HG02763 (cell line): ENCODE data around the gene OGDHL.

Experiments used
- ATAC-seq: cut with Tn5 transposase; IDR thresholded peaks from one replicate; pipeline ENCODE4 v1.9.1; 2021; ENCODE audit warnings: mild to moderate bottlenecking, moderate library complexity; ENCODE audit not compliant: unreplicated experiment

OGDHL gene

DNA sequence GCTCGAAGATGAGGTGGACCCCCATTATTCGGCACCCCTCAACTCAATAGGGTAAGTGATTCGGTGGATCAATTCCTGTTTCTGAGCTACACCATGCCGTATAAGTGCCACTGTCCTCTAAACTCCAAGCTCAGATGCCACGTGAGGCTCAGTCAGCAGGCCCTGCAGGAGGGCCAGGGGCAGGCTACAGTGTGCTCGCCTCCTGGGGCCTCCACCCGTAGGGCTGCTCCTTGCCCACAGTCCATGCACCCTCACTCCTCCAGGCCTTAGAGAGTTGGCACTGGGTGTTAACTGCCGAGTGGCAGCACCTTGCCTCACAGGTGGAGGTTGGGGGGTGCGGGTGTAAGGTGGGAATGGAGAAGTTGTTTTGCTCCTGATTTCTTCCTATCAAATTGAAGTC lies 70.5 kb downstream of the OGDHL start:
- no peak for ATAC-seq

DNA sequence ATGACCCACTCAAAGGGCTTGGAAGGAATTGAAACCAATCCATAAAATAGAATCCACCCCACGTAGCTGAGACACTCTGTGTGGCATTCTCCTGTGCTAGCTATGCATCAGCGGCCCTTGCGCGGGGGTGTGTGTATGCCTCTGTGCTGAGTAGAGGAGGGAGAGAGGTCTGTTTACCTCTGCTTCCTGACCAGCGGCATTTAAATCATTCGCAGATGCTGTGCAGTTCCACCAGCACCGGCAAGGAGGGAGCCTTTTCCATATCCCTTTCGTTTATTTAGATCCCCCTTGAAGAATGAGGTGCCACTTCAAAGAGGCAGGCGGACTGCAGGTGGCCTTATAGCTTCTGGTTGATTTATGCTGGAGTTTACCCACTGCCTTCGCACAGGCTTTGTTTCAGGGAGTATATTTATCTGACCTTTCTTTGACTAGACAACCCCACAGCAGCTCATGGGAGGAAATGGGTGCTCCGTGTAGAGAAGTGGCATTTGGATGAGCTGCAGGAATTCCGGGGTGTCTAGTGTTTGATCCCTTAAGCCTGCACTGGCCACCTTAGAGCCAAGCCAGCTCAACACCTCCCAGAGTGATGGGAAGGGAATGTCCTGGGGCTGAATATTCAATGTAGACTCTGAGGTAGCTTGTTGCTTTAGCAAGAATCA lies 71.3 kb downstream of the OGDHL start:
- ATAC-seq: no peak

DNA sequence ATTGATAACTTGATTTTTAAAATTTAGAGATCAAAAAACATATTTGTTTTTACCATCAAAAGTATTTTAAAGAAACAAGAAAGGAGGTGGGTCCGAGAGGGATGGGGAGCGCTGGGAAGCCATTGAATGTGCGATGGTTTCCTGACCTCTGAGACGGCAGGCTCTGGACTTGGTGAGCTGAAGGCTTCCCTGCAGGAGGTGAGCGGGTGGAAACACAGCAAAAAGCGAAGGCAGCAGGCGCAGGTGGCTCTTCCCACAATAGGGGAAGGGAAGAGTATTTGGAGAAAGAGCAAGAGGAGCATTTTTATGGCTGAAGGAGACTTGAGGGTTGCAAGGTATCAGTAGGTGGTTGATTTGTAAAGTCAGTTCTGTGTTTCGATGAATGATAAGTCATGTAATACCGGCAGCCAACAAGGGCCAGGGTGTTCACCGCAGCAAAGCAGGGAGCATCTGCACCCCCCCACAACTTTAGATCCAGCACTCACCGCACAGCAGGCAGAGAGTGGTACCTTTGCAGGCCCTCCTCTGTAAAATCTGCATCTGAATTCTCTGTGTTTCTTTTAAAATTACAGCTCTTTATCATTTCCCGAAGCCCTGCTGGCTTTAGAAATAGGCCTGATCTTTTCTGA lies 72.1 kb downstream of the OGDHL start:
- ATAC-seq: no peak

DNA sequence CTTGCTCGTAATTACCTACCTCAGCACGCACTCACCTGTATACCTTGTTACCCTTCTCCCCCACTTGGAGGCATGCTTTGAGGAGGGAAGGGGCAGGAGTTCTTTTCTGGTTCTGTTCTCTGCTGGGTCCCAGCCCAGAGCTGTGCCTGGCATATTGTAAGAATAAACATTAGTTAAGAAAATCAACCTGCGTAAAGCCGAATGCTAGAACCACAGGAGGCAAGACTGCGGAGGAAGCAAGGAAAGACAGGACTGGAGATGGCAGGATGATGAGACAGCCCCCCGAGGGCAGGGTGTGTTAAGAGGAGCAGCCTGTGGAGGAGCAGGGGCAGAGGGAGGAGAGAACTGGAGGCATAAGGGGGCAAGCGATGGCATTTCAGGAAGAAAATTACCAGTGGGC lies 73.2 kb downstream of the OGDHL start:
- ATAC-seq: no peak

DNA sequence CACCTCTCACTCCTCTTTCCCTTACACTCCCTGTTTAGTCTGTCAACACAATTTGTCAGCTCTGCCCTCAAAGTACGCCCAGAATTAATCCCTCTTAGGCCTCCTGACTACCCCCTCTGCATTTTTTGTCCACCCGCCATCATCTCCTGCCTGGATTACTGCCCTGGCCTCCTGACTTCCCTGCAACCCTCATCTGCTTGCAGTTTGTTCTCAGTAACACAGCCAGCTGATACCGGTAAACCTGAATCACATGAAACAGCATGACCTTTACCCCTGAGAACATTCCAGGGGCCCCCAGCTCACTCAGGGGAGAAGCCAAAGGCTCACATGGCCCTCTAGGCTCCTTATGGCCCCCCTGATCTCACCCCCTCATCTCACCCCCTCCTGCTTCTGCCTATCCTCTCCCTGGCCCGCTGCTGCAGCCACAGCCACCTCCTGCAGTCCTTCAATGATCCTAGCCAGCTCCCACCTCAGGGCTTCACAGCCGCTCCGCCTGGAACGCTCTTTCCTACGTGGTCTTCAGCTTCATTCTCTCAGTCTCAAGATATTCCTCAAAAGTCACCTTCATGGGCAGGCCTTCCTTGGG lies 73.8 kb downstream of the OGDHL start:
- no peak for ATAC-seq

DNA sequence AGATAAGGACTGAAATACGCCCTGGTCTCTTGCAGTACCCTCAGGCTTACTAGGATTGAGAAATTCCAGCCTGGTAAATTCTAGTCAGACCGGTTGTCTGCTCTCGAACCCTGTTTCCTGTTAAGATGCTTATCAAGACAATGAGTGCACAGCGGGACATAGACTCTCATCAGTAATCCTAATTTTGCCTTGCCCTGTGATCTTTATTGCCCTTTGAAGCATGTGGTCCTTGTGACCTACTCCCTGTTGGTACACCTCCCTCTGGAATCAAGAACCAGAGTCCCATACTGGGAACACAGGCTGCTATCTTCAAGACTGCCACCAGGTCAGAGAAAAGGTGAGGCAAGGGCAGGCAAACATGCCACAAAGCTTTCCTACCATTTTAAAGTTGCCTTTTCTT lies 75.5 kb downstream of the OGDHL start:
- ATAC-seq: no peak
